H9 (cell line): ENCODE measurements around the gene HERC3. TPM values are rescaled to one million over a fixed set of nuclear protein-coding genes. Genes with fewer than 3 reads are reported as not detected.

Experiments used
- DNase-seq: peaks from one replicate; pipeline ENCODE4 v3.0.0-alpha.2; 2017
- H2AFZ ChIP-seq: one replicate; pipeline ENCODE4 v1.6.1; 2013; ENCODE audit warnings: mild to moderate bottlenecking, low read length, control low read depth, moderate library complexity
- H2AK5ac ChIP-seq: 2 replicates; pipeline ENCODE4 v1.6.1; 2013; ENCODE audit warnings: low read length, control low read depth, mixed read lengths; ENCODE audit not compliant: insufficient read length
- H2BK120ac ChIP-seq: one replicate; pipeline ENCODE4 v1.6.1; 2013; ENCODE audit warnings: low read depth, mild to moderate bottlenecking, low read length, control low read depth, inconsistent platforms; ENCODE audit not compliant: poor library complexity, severe bottlenecking
- H2BK12ac ChIP-seq: 2 replicates; pipeline ENCODE4 v1.6.1; 2013; ENCODE audit warnings: low read length, control low read depth, mixed read lengths, low read depth; ENCODE audit not compliant: insufficient read length
- H2BK15ac ChIP-seq: 2 replicates; pipeline ENCODE4 v1.6.1; 2013; ENCODE audit warnings: low read depth, low read length, control low read depth
- H2BK20ac ChIP-seq: one replicate; pipeline ENCODE4 v1.6.1; 2013; ENCODE audit warnings: low read depth, mild to moderate bottlenecking, low read length, control low read depth, inconsistent platforms; ENCODE audit not compliant: poor library complexity, severe bottlenecking
- H2BK5ac ChIP-seq: 2 replicates; pipeline ENCODE4 v1.6.1; 2013; ENCODE audit warnings: low read length, control low read depth, mixed read lengths; ENCODE audit not compliant: insufficient read length
- H3K14ac ChIP-seq: 2 replicates; pipeline ENCODE4 v1.6.1; 2013; ENCODE audit warnings: low read length, control low read depth; ENCODE audit not compliant: insufficient read depth
- H3K18ac ChIP-seq: 2 replicates; pipeline ENCODE4 v1.6.1; 2013; ENCODE audit warnings: low read depth, mild to moderate bottlenecking, mixed read lengths, low read length, control low read depth; ENCODE audit not compliant: insufficient read length
- H3K23ac ChIP-seq: 2 replicates; pipeline ENCODE4 v1.6.1; 2013; ENCODE audit warnings: low read length, control low read depth, mixed read lengths, low read depth; ENCODE audit not compliant: insufficient read length
- H3K23me2 ChIP-seq: 2 replicates; pipeline ENCODE4 v1.6.1; 2013; ENCODE audit warnings: low read depth, mild to moderate bottlenecking, mixed read lengths, low read length, control low read depth; ENCODE audit not compliant: insufficient read length, poor library complexity, severe bottlenecking
- H3K27ac ChIP-seq: 2 replicates; pipeline ENCODE4 v1.5.1; 2013; ENCODE audit warnings: low read length, control low read depth, mixed read lengths, low read depth; ENCODE audit not compliant: insufficient read length
- H3K27me3 ChIP-seq: 2 replicates; pipeline ENCODE4 v1.6.1; 2013; ENCODE audit warnings: low read length, control low read depth, inconsistent platforms; ENCODE audit not compliant: insufficient read depth
- H3K4ac ChIP-seq: 2 replicates; pipeline ENCODE4 v1.6.1; 2013; ENCODE audit warnings: low read depth, mild to moderate bottlenecking, control low read depth, inconsistent platforms, low read length, moderate library complexity
- H3K4me1 ChIP-seq: 2 replicates; pipeline ENCODE4 v1.6.1; 2013; ENCODE audit warnings: low read length, control low read depth, inconsistent platforms; ENCODE audit not compliant: insufficient read depth
- H3K4me2 ChIP-seq: 2 replicates; pipeline ENCODE4 v1.6.1; 2013; ENCODE audit warnings: low read length, control low read depth, mixed read lengths; ENCODE audit not compliant: insufficient read length, insufficient read depth
- H3K56ac ChIP-seq: 2 replicates; pipeline ENCODE4 v1.6.1; 2013; ENCODE audit warnings: low read depth, mild to moderate bottlenecking, mixed read lengths, low read length, control low read depth; ENCODE audit not compliant: insufficient read length
- H3K79me1 ChIP-seq: 2 replicates; pipeline ENCODE4 v1.6.1; 2013; ENCODE audit warnings: low read depth, mild to moderate bottlenecking, moderate library complexity, low read length, control low read depth, inconsistent platforms; ENCODE audit not compliant: insufficient read depth, poor library complexity, severe bottlenecking
- H3K79me2 ChIP-seq: 2 replicates; pipeline ENCODE4 v1.6.1; 2013; ENCODE audit warnings: low read length, control low read depth, inconsistent platforms; ENCODE audit not compliant: insufficient read depth
- H3K9ac ChIP-seq: 2 replicates; pipeline ENCODE4 v1.6.1; 2013; ENCODE audit warnings: low read length, control low read depth, mixed read lengths; ENCODE audit not compliant: insufficient read length; ENCODE audit errors: extremely low read depth
- H3K9me3 ChIP-seq: one replicate; pipeline ENCODE4 v1.6.1; 2013; ENCODE audit warnings: low read depth, low read length, inconsistent platforms; ENCODE audit not compliant: control insufficient read depth
- H3T11ph ChIP-seq: one replicate; pipeline ENCODE4 v1.6.1; 2013; ENCODE audit warnings: mild to moderate bottlenecking, low read length, control low read depth, inconsistent platforms
- H4K20me1 ChIP-seq: one replicate; pipeline ENCODE4 v1.6.1; 2013; ENCODE audit not compliant: control insufficient read depth, insufficient read length, insufficient read depth
- H4K5ac ChIP-seq: 2 replicates; pipeline ENCODE4 v1.6.1; 2013; ENCODE audit warnings: low read depth, mild to moderate bottlenecking, mixed read lengths, low read length, control low read depth; ENCODE audit not compliant: insufficient read length
- H4K8ac ChIP-seq: replicated peaks from 2 replicates; pipeline ENCODE4 v1.6.1; 2013; ENCODE audit warnings: low read length, control low read depth, mixed read lengths, low read depth; ENCODE audit not compliant: insufficient read length
- H4K91ac ChIP-seq: 2 replicates; pipeline ENCODE4 v1.6.1; 2013; ENCODE audit warnings: low read depth, mild to moderate bottlenecking, moderate library complexity, mixed read lengths, low read length, control low read depth; ENCODE audit not compliant: insufficient read length
- H3K27ac Mint-ChIP-seq, 3 experiments: 2 replicates in 2 of 3; 3 replicates in 1 of 3; pipeline ENCODE4 v1.8.0; 2020 to 2021; ENCODE audit warnings: mixed read lengths in 3 of 3, mild to moderate bottlenecking in 1 of 3, moderate library complexity in 1 of 3
- H3K27me3 Mint-ChIP-seq: 2 replicates; pipeline ENCODE4 v1.8.0; 2021; ENCODE audit warnings: low read depth, mild to moderate bottlenecking, moderate library complexity, mixed read lengths
- H3K36me3 Mint-ChIP-seq, 3 experiments: 2 replicates in 2 of 3; 3 replicates in 1 of 3; pipeline ENCODE4 v1.8.0; 2020 to 2021; ENCODE audit warnings: low read depth in 3 of 3, mixed read lengths in 3 of 3; ENCODE audit not compliant: insufficient read depth in 1 of 3
- H3K4me1 Mint-ChIP-seq, 2 experiments: 2 replicates each; pipeline ENCODE4 v1.8.0; 2020; ENCODE audit warnings: mixed read lengths in 2 of 2
- H3K4me3 Mint-ChIP-seq, 2 experiments: 2 replicates in 1 of 2; 3 replicates in 1 of 2; pipeline ENCODE4 v1.8.0; 2020 to 2021; ENCODE audit warnings: mild to moderate bottlenecking in 2 of 2, mixed read lengths in 2 of 2, moderate library complexity in 1 of 2
- H3K9me3 Mint-ChIP-seq, 2 experiments: 2 replicates in 1 of 2; 3 replicates in 1 of 2; pipeline ENCODE4 v1.8.0; 2020; ENCODE audit warnings: mild to moderate bottlenecking in 2 of 2, mixed read lengths in 2 of 2, moderate library complexity in 1 of 2
- WGBS: extraction: QIAGEN DNeasy Blood & Tissue Kit; methylation state at CpG from one replicate; pipeline ENCODE4 v1.1.7; 2013; ENCODE audit warnings: missing lambda C conversion rate, low lambda C conversion rate, mixed read lengths; ENCODE audit not compliant: insufficient read length; ENCODE audit errors: extremely low coverage; 5-methylcytosine and 5-hydroxymethylcytosine counted together
- total RNA-seq: library from RNA; stranded (reverse); gene quantifications from 2 replicates; pipeline ENCODE4 v1.2.1, GENCODE V29; 2021
- TF ChIP-seq, protein P1 (sequence below): fragments of 200-600 bp; sonication (generic); conservative IDR thresholded peaks from 3 replicates; pipeline ENCODE4 v1.8.0; 2021; ENCODE audit warnings: antibody characterized with exemption, mild to moderate bottlenecking

Gene HERC3
- total RNA-seq, 1 experiment from 2014 or later: 2.9 TPM

DNA sequence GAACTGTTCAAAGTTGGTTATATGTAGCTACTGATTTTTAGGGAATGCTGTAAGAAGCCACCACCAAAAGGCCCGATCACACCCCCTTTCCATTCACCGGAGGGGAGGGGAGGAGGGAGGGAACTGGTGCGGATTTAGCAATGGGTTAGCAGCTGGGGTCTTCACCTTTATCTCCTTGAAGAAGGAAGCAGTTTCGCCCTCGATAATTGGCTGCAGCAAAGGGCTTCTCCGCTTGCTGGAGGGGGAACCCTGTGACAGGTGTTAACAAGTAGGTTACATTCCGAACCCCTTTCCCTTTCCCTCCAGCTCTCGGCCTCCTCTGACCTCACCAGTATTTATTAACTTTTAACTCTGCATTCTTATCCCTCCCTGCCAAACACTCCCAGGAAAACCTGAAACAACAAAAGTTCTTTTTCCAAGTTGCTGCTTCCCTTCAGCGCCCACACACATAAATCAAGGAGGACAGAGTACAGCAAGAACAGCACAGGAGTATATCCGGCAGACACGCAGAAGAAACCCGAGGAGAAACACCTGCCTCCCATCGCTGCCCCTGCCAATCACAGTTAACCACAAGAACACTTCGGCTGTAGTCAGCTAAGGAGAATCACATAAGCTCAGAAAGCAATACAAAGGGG is 145.1 kb downstream of the HERC3 start:
- Mint-ChIP-seq H3K36me3 (peaks cover 0 to 6% (median 2%) of the 10 kb centered on the region in 3 experiments; a peak in 4 of 7 replicates), H3K27ac (peak overlapping the region in 2 of 3 experiments; percentile 85 to 94; a peak in 3 of 7 replicates), H3K9me3 (no peaks in the 10 kb centered on the region), H3K4me3 (no peak overlapping the region), H3K4me1 (peaks cover 31 to 35% of the 10 kb centered on the region in 2 experiments), H3K27me3 (no peaks in the 10 kb centered on the region)
- Histone ChIP-seq H3K9ac (no peak overlapping the region), H2BK12ac (no peak overlapping the region), H3K23me2 (no peaks in the 10 kb centered on the region), H2BK15ac (no peak overlapping the region), H2AFZ (no peak overlapping the region), H3K9me3 (no peaks in the 10 kb centered on the region), H2BK120ac (no peak overlapping the region), H3K79me1 (no peaks in the 10 kb centered on the region), H4K91ac (no peak overlapping the region), H4K20me1 (no peaks in the 10 kb centered on the region), H3T11ph (no peak overlapping the region), H3K27me3 (no peaks in the 10 kb centered on the region), H2BK20ac (no peak overlapping the region), H3K23ac (no peak overlapping the region), H3K4ac (no peak overlapping the region), H3K18ac (no peak overlapping the region), H3K56ac (no peak overlapping the region), H3K14ac (no peak overlapping the region), H3K79me2 (no peaks in the 10 kb centered on the region), H3K27ac (no peak overlapping the region), H4K8ac (no peak overlapping the region), H3K4me1 (peaks cover 12% of the 10 kb centered on the region), H2BK5ac (no peak overlapping the region), H4K5ac (no peak overlapping the region), H2AK5ac (no peak overlapping the region), H3K4me2 (no peak overlapping the region)
- WGBS: no CpG with 5 or more reads among the region's 14 CpGs
- TF ChIP-seq, protein P1, sequence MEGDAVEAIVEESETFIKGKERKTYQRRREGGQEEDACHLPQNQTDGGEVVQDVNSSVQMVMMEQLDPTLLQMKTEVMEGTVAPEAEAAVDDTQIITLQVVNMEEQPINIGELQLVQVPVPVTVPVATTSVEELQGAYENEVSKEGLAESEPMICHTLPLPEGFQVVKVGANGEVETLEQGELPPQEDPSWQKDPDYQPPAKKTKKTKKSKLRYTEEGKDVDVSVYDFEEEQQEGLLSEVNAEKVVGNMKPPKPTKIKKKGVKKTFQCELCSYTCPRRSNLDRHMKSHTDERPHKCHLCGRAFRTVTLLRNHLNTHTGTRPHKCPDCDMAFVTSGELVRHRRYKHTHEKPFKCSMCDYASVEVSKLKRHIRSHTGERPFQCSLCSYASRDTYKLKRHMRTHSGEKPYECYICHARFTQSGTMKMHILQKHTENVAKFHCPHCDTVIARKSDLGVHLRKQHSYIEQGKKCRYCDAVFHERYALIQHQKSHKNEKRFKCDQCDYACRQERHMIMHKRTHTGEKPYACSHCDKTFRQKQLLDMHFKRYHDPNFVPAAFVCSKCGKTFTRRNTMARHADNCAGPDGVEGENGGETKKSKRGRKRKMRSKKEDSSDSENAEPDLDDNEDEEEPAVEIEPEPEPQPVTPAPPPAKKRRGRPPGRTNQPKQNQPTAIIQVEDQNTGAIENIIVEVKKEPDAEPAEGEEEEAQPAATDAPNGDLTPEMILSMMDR: no peak
- no peak for DNase-seq
